GM18867 (cell line): ENCODE results near the gene KRTAP13-1.

Source experiments
- ATAC-seq: cut with Tn5 transposase; IDR thresholded peaks from one replicate; pipeline ENCODE4 v1.9.1; 2021; ENCODE audit warnings: mild to moderate bottlenecking, moderate library complexity; ENCODE audit not compliant: unreplicated experiment

Gene KRTAP13-1, protein sequence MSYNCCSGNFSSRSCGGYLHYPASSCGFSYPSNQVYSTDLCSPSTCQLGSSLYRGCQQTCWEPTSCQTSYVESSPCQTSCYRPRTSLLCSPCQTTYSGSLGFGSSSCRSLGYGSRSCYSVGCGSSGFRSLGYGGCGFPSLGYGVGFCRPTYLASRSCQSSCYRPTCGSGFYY

DNA sequence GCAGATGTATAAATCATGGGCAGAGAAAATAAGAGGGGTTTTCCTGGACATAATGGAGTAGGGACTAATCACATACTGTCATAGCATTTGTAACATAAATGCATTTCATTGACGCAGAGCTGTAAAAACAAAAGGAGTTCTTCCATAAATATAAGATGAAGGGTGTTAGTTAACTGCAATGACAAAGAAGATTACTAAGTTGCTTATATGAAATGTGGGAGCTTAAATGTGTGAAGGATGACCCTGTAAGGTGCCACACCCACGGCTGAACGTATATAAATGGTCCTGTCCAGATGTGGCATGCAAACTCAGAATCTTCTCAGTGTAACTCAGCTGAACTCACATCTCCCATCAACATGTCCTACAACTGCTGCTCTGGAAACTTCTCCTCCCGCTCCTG, at the start of gene KRTAP13-1:
Gene KRTAP13-1, plus strand, starts transcription at position 301 of the 400 bp plus-strand sequence. Its CDS starts 56 bp downstream, at position 357.
- no peak for ATAC-seq

- no peak for ATAC-seq
Observed at GRCh38 chr21:30348506-30348905, 47.3 kb upstream of the KRTAP13-1 start, which contains the start of gene KRTAP23-1. TSS of gene KRTAP23-1 (minus strand) at chr21:30348606. CDS start at chr21:30348606, 0 bp downstream.

GRCh38 chr21:30349572-30349971, 46.3 kb upstream of the KRTAP13-1 start:
- no peak for ATAC-seq

- no peak for ATAC-seq
Observed at GRCh38 chr21:30351534-30351933, 44.3 kb upstream of the KRTAP13-1 start.

DNA sequence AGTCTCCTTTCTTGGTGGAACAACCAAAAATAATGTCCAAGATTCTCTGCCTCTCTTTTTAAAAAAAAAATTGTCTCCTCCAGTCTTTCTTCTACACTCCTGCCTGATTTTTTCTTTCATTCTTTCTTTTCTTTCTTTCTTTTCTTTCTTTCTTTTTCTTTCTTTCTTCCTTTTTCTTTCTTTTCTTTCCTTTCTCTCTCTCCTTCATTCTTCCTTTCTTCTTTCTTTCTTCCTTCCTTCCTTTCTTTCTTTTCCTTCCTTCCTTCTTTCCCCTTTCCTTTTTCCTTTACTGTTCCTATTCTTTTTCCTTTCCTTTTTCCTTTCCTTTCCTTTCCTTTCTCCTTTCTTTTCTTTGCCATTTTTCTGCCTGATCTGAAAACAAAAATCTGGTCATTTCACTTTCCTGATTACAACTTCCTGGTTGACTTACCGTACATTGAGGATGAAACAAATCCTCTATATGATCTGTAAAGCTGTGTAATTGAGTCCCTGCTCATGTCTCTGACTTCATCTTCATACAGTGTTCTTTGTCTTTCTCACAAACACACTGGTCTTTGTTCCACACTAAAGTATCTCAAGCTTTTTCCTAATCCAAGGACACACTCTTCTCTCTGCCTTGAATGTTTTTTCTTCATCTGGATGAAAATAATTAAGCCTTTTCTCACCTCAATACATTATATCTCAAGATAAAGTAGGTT, 41.4 kb upstream of the KRTAP13-1 start:
- no peak for ATAC-seq

- no peak for ATAC-seq
Observed at GRCh38 chr21:30355906-30356305, 39.9 kb upstream of the KRTAP13-1 start.

GRCh38 chr21:30372139-30372770, 23.6 kb upstream of the KRTAP13-1 start, which contains the start of gene KRTAP13-2:
TSS of gene KRTAP13-2 (minus strand) at chr21:30372271. CDS start at chr21:30372213, 58 bp downstream.
- no peak for ATAC-seq

DNA sequence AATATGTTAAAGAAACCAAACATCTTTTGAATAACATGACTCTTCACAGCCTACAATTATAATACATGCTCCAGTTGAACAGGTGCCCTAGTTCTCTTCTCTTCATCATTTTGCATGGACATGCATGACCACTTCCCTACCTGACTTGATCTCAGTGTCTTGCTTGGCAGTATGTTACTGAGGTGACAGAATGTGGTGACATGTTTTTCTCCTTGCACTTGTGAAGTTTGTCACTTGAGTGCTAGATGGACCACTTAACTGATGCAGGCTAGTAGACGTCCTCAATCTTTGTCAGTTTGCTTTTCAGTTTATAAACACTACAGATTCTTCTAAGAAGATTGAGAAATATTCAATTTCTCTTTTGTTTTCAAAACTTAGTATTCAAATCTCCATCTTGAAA, 13.6 kb upstream of the KRTAP13-1 start:
- ATAC-seq = no peak

DNA sequence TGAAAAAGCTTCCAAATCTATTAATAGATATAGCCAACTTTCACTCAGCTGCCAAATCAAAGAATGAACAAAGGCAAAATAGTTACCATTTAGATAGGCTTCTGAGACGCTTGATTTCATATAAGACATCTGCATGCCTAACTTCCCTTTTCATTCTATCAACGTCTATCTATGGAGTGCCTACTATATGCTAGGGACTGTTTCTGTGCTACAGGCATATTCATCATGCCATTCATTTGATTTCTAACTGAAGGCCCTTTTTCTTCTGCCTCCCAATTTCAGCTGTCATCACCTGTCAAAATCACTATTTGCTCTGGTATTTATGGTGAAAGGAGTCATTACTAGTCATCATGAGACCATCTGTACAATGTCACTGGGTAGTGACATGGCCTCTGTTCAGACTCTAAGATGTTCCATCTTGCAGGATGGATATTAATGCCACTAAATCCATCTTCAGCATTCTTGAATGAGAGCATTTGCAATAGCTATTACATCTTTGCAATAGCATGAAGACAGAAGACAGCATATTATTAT, 4.3 kb upstream of the KRTAP13-1 start:
- ATAC-seq = no peak

- ATAC-seq = peak; percentile 89
Observed at GRCh38 chr21:30408782-30409494, 13.1 kb downstream of the KRTAP13-1 start.

DNA sequence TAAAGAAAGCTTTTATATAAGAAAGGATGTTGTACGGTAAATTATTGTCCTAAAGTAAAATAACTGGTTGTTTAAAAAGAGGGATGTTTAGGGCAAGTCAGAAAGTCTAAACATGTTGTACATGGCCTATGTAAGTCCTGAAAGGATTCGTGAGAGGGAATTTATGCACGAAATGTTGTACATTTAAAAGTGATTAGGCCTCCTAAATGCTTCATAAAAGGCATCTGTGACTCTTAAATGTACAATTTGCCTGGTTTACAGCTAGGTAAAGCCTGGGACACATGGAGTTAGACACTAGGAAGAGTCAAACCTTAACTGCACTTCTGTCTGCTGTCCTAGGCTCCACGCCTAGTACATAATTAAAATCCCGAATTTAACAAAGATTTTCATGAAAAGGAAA, 20.2 kb downstream of the KRTAP13-1 start:
- no peak for ATAC-seq

GRCh38 chr21:30425826-30426225, 30.0 kb downstream of the KRTAP13-1 start, which contains the start of gene KRTAP13-3:
TSS of gene KRTAP13-3 (minus strand) at chr21:30425926. CDS start at chr21:30425912, 14 bp downstream.
- ATAC-seq = no peak

DNA sequence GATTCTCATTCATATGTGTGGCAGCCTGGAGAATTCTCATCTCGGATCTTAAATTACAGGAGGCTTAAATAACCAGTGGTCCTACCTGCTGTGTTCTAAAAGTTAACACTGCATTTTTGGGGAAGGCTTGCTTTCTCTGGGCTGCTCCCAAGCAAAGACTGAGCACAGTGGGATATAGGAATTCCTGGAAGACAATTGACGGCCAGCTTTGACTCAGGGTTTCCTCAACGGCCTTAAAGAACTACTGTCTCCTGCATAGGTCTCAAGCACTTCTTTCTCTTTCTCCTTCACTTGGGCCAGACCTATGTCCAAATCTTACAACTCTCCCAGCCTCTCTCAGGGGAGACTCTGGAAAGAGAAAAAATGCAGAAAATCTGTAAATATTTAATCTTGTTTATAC, 30.9 kb downstream of the KRTAP13-1 start:
- ATAC-seq = no peak

- no peak for ATAC-seq
Observed at GRCh38 chr21:30430170-30430655, 34.4 kb downstream of the KRTAP13-1 start, which contains the start of gene KRTAP13-4. TSS of gene KRTAP13-4 (plus strand) at chr21:30430220. CDS start at chr21:30430276, 56 bp downstream.

DNA sequence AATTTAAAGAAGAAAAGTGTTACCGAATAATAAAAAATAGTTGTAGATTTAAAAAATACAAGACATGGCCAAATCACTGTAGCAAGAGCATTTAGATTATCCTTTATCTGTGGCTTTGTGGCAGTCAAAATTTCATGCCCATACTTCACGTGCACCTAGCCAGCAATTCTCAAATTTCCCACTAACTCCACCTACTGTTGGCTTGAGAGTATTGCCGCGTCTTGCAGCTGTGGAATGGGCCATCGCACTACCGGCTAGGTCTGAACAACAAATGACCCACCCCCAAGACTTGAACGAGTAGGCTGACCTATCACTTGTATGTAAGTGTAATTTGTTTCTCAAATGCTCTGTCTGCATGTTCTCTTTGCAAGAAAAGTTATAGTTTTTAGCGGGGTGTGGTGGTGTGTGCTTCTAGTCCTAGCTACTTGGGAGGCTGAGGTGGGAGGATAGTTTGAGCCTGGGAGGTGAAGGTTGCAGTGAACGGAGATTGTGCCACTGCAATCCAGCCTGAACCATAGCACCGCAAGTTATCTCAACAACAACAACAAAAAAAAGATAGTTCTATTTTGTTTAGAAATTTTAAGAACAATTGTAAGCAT, 38.3 kb downstream of the KRTAP13-1 start:
- peak; percentile 95 for ATAC-seq

DNA sequence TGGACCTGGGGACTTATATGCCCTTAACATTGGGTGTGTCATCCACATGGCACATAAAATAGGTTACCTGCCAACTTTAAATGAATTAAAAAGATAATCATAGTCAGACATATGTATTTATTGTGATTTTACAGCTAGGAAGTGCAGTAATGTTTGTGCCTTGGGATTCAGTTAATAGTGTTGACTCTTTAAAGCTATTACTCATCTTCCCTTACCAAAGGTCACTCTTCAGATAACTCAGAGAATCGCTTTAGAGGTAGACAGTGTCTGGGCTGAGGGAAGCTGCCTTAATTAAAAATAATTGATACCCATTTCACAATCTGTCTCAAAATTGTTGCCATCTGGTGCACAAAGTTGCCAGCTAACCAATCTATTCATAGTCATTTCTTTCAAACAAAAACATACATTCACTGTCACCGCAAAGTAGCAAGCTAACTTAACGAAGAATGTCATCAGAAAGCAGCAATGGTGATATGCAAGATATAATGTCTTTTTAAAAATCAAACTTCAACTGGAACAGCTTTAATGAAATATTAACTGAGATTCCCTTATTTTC, 41.3 kb downstream of the KRTAP13-1 start:
- ATAC-seq = no peak

DNA sequence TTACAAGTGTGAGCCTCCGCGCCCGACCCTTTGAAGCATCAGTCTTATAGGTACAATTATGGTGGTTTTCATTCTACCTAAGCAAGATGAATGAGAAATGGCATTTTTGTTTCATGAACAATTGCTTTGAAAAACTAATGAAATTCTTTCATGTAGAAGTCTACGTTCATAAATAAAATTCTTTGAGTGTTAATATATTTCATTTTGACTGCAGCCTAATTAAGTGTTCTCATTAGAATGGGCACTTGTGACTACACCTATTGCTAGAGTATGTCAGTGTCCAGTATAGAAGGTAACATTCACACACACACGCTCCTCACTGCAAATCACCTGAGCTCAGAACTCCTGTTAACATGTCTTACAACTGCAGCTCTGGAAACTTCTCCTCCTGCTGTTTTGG, 44.1 kb downstream of the KRTAP13-1 start, which contains the start of gene KRTAP15-1:
Gene KRTAP15-1, plus strand, starts transcription at position 301 of the 400 bp plus-strand sequence. Its CDS starts 53 bp downstream, at position 354.
- ATAC-seq = no peak

DNA sequence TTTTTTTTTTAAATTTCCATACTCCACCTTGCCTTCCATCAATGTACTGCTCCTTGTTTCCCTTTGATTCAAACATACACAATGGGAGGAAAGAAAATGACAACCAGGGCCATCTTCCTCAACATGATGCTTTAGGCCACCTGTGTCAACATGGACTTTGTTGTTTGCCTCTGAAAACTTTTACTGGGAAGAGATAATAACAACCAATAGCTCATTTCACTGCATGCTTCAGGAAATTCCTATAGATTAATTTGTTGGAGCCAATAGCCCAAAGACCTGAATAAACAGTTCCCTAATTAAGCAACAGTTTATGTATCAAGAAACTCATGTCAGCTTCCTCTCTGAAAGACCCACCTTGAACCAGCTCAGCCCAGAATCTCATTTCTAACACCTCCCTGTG, 47.4 kb downstream of the KRTAP13-1 start:
- ATAC-seq = no peak

GRCh38 chr21:30444204-30444603, 48.4 kb downstream of the KRTAP13-1 start:
- ATAC-seq = no peak
